Hepatocyte (in vitro differentiated cells): ENCODE measurements around the gene CDK10. TPM values are rescaled to one million over a fixed set of nuclear protein-coding genes. Genes with fewer than 3 reads are reported as not detected.

Experiments
- DNase-seq: peaks from one replicate; pipeline ENCODE4 v3.0.0-alpha.2; 2016; ENCODE audit warnings: low spot score
- H2AFZ ChIP-seq: fragments of 200-600 bp; sonication (generic); 2 replicates; pipeline ENCODE4 v1.6.0; 2016; ENCODE audit warnings: antibody characterized with exemption, mild to moderate bottlenecking
- H3K27ac ChIP-seq: fragments of 200-600 bp; sonication (generic); 2 replicates; pipeline ENCODE4 v1.5.1; 2016; ENCODE audit warnings: mild to moderate bottlenecking
- H3K27me3 ChIP-seq: fragments of 200-600 bp; sonication (generic); 2 replicates; pipeline ENCODE4 v1.6.1; 2016
- H3K36me3 ChIP-seq: fragments of 200-600 bp; sonication (generic); replicated peaks from 2 replicates; pipeline ENCODE4 v1.5.1; 2016; ENCODE audit warnings: low read depth; ENCODE audit not compliant: insufficient read depth
- H3K4me1 ChIP-seq: fragments of 200-600 bp; sonication (generic); 2 replicates; pipeline ENCODE4 v1.5.1; 2016; ENCODE audit warnings: mild to moderate bottlenecking, moderate library complexity; ENCODE audit not compliant: insufficient read depth
- H3K4me2 ChIP-seq: fragments of 200-600 bp; sonication (generic); 2 replicates; pipeline ENCODE4 v1.6.0; 2016
- H3K4me3 ChIP-seq: fragments of 200-600 bp; sonication (generic); 2 replicates; pipeline ENCODE4 v1.5.1; 2016; ENCODE audit warnings: mild to moderate bottlenecking
- H3K79me2 ChIP-seq: fragments of 200-600 bp; sonication (generic); 2 replicates; pipeline ENCODE4 v1.6.0; 2017; ENCODE audit warnings: mild to moderate bottlenecking
- H3K9me2 ChIP-seq: fragments of 200-600 bp; sonication (generic); replicated peaks from 2 replicates; pipeline ENCODE4 v1.6.0; 2017; ENCODE audit warnings: mild to moderate bottlenecking; ENCODE audit not compliant: insufficient read depth
- H3K9me3 ChIP-seq: fragments of 200-600 bp; sonication (generic); 2 replicates; pipeline ENCODE4 v1.5.1; 2016; ENCODE audit warnings: low read depth, mild to moderate bottlenecking
- H4K20me1 ChIP-seq: fragments of 200-600 bp; sonication (generic); 2 replicates; pipeline ENCODE4 v1.6.0; 2016; ENCODE audit warnings: mild to moderate bottlenecking; ENCODE audit not compliant: insufficient read depth, poor library complexity, severe bottlenecking
- EZH2 ChIP-seq: fragments of 200-600 bp; sonication (generic); IDR thresholded peaks from 2 replicates; pipeline ENCODE4 v1.6.1; 2016; ENCODE audit warnings: antibody characterized with exemption, mild to moderate bottlenecking, borderline replicate concordance
- EZH2phosphoT487 ChIP-seq: fragments of 200-600 bp; sonication (generic); IDR thresholded peaks from one replicate; pipeline ENCODE4 v1.6.1; 2018; ENCODE audit warnings: antibody characterized with exemption, mild to moderate bottlenecking, low read depth, moderate library complexity; ENCODE audit not compliant: unreplicated experiment, severe bottlenecking
- WGBS: methylation state at CpG from one replicate; pipeline ENCODE4 v1.1.6; 2016; ENCODE audit warnings: low lambda C conversion rate; ENCODE audit errors: missing lambda C conversion rate; 5-methylcytosine and 5-hydroxymethylcytosine counted together
- polyA plus RNA-seq: library from polyadenylated mRNA; unstranded; fragments of >200 nt; fragmentation: Nextera tagmentation; extraction: Ambion mirVana; gene quantifications from 2 replicates; pipeline ENCODE4 v1.2.1, GENCODE V29; 2016
- total RNA-seq: library from RNA; depleted of rRNA; stranded (reverse); fragments of >200 nt; gene quantifications from 2 replicates; pipeline ENCODE4 v1.2.3, GENCODE V29; 2014
- TF ChIP-seq, protein P1 (sequence below): fragments of 200-600 bp; sonication (generic); IDR thresholded peaks from 2 replicates; pipeline ENCODE4 v1.5.1; 2016; ENCODE audit warnings: antibody characterized with exemption, mild to moderate bottlenecking; ENCODE audit not compliant: poor library complexity

Gene CDK10
- total and polyA plus RNA-seq, 2 experiments from 2014 or later: 70.4 to 155 TPM

DNA sequence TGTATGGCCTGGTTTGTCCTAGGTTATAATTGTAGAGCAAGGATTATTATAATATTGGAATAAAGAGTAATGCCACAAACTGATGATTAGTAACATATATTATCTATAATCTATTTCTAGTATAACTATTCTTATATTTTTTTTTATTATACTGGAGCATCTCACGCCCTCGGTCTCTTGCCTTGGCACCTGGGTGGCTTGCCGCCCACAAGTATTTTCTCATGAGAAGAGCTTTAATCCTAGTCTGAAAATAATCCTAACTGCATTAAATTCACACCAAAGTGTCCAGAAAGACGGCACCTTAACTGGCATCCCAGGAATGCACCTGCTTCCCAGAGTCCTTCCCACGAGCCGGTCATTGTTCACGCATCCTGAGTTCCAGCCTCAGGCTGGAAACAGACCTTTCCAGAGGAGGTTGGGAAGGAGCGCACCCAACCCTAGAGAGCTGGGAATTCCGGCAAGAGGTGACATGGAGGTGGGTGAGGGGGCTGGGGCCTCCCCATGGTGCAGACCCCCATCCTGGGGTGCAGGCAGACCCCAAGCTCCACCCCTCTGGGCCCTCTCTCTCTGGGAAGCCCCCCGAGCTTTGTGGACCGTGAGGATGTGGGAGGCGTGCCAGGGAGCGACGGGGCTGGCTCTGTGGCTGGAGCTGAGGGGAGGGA, 44.9 kb upstream of the CDK10 start:
- Histone ChIP-seq H3K9me3 (no peaks in the 10 kb centered on the region), H3K27ac (no peak overlapping the region), H3K4me3 (no peak overlapping the region), H2AFZ (no peak overlapping the region), H3K4me1 (peaks cover 7% of the 10 kb centered on the region), H3K79me2 (no peaks in the 10 kb centered on the region), H3K27me3 (no peaks in the 10 kb centered on the region), H3K36me3 (no peaks in the 10 kb centered on the region), H3K9me2 (no peaks in the 10 kb centered on the region), H4K20me1 (no peaks in the 10 kb centered on the region), H3K4me2 (peak overlapping the region; percentile 81)
- DNase-seq: no peak
- no peak for TF ChIP-seq EZH2
- no peak for TF ChIP-seq EZH2phosphoT487
- TF ChIP-seq, protein P1, sequence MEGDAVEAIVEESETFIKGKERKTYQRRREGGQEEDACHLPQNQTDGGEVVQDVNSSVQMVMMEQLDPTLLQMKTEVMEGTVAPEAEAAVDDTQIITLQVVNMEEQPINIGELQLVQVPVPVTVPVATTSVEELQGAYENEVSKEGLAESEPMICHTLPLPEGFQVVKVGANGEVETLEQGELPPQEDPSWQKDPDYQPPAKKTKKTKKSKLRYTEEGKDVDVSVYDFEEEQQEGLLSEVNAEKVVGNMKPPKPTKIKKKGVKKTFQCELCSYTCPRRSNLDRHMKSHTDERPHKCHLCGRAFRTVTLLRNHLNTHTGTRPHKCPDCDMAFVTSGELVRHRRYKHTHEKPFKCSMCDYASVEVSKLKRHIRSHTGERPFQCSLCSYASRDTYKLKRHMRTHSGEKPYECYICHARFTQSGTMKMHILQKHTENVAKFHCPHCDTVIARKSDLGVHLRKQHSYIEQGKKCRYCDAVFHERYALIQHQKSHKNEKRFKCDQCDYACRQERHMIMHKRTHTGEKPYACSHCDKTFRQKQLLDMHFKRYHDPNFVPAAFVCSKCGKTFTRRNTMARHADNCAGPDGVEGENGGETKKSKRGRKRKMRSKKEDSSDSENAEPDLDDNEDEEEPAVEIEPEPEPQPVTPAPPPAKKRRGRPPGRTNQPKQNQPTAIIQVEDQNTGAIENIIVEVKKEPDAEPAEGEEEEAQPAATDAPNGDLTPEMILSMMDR: no peak
- 65% methylated on average over 13 of the region's 14 CpGs for WGBS

DNA sequence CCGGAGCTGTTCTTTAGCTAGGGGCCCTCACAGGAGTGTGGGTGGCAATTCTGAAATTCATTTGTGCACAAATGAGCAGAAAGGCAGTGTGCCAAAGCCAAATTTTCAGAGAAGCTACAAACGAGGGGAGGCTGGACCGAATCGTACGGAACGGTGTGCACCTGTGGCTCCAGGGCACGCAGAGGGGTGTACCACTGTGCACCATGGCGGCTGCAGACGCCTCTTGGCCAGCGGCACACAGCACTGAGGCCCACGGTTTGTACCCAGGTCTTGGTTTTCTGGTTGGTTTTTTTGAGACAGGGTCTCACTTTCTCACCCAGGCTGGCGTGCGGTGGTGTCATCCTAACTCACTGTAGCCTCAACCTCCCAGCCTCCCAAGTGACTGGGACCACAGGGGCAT, 43.9 kb upstream of the CDK10 start:
- Histone ChIP-seq H3K79me2 (no peaks in the 10 kb centered on the region), H3K27ac (no peak overlapping the region), H3K4me2 (no peak overlapping the region), H3K9me2 (no peaks in the 10 kb centered on the region), H4K20me1 (no peaks in the 10 kb centered on the region), H3K9me3 (no peaks in the 10 kb centered on the region), H3K36me3 (no peaks in the 10 kb centered on the region), H3K27me3 (no peaks in the 10 kb centered on the region), H3K4me1 (peaks cover 7% of the 10 kb centered on the region), H3K4me3 (no peak overlapping the region), H2AFZ (no peak overlapping the region)
- no peak for DNase-seq
- no peak for TF ChIP-seq EZH2phosphoT487
- TF ChIP-seq EZH2: no peak
- TF ChIP-seq, protein P1: no peak
- WGBS: 89% methylated on average over 13 of the region's 13 CpGs

GRCh38 chr16:89643769-89644300, 42.7 kb upstream of the CDK10 start:
- Histone ChIP-seq H4K20me1 (no peaks in the 10 kb centered on the region), H3K9me3 (no peaks in the 10 kb centered on the region), H3K4me3 (no peak overlapping the region), H3K36me3 (no peaks in the 10 kb centered on the region), H3K4me1 (peaks cover 7% of the 10 kb centered on the region), H3K9me2 (no peaks in the 10 kb centered on the region), H3K27me3 (no peaks in the 10 kb centered on the region), H3K79me2 (no peaks in the 10 kb centered on the region), H3K27ac (no peak overlapping the region), H2AFZ (no peak overlapping the region), H3K4me2 (no peak overlapping the region)
- no peak for DNase-seq
- TF ChIP-seq, protein P1: no peak
- TF ChIP-seq EZH2phosphoT487 (no peak), EZH2 (no peak)
- WGBS: 89% methylated on average over 14 of the region's 14 CpGs
